ENCODE measurements around the gene ATAD3B.
"Not testable (repeated sequence)": the region's sequence is repeated elsewhere in the genome, so short reads cannot be mapped to it uniquely, and the experiment has no call there.

The ATAD3B gene

DNA sequence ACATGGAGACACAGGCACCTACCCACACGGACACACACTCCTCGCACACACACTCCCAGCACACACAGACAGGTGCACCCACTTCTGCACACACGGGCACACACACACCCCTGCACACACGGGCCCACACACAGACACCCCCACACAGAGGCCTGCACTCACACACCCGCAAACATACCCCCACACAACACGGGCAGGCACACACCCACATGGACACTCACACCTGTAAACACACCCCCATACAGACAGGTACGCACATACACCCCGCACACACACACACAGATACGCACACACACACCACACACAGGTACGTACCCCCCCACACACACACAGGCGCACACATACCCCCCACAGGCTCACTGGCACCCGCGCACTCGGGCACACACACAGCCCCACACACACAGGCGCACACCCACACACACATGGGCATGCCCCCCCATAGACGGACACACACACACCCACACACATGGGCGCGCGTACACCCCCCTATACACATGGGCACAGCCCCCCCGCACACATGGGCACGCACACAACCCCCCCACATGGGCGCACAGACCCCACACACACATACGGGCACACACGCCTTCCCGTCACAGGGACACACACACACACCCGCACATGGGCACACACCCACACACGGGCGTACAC lies 46.5 kb downstream of the ATAD3B start:
- no peak for DNase-seq (ENCODE audit: low read depth)
- TF ChIP-seq, protein P1, sequence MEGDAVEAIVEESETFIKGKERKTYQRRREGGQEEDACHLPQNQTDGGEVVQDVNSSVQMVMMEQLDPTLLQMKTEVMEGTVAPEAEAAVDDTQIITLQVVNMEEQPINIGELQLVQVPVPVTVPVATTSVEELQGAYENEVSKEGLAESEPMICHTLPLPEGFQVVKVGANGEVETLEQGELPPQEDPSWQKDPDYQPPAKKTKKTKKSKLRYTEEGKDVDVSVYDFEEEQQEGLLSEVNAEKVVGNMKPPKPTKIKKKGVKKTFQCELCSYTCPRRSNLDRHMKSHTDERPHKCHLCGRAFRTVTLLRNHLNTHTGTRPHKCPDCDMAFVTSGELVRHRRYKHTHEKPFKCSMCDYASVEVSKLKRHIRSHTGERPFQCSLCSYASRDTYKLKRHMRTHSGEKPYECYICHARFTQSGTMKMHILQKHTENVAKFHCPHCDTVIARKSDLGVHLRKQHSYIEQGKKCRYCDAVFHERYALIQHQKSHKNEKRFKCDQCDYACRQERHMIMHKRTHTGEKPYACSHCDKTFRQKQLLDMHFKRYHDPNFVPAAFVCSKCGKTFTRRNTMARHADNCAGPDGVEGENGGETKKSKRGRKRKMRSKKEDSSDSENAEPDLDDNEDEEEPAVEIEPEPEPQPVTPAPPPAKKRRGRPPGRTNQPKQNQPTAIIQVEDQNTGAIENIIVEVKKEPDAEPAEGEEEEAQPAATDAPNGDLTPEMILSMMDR (conservative IDR thresholded peaks at IDR 0.05; ENCODE audit: low read depth, low read length), result no peak
- H3K4me3 ChIP-seq (ENCODE audit: low read length), result no peak overlapping the region

DNA sequence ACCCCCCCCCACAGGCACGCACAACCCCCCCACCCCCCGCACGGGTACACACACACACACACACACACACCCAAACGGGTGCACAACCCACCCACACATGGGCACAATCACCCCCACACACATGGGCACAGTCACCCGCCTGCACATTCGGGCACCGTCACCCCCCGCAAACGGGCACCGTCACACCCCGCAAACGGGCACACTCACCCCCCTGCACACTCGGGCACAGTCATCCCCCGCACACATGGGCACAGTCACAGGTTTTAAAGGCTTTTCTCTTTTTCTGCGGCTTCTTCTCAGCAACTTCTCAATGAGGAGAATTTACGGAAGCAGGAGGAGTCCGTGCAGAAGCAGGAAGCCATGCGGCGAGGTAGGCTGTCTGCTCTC lies 47.0 kb downstream of the ATAD3B start:
- DNase-seq (ENCODE audit: low read depth); H3K4me3 ChIP-seq (ENCODE audit: low read length): not testable (repeated sequence)

DNA sequence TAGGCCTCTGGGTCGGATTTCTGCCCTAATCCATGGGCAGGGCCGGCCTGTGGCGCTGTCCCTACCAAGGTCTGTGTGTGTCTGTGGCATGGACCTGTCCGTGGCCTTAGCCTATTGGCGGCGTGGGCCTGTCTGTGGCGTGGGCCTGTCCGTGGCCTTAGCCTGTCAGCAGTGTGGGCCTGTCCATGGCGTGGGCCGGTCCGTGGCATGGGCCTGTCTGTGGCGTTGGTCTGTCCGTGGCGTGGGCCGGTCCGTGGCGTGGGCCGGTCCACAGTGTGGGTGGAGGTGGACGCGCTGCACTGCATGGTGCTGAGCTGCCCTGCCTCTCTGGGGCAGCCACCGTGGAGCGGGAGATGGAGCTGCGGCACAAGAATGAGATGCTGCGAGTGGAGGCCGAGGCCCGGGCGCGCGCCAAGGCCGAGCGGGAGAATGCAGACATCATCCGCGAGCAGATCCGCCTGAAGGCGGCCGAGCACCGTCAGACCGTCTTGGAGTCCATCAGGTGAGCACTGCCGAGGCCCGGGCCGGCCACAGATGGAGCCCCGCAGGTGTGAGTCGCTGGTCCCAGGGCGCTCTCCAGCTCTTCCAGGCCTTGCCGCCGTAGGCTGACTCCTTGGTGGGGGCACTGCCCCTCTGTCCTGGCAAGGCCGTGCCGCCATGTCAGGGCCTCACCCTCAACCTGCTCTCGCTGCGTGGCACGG lies 48.4 kb downstream of the ATAD3B start:
- not testable (repeated sequence) for DNase-seq (ENCODE audit: low read depth); H3K4me3 ChIP-seq (ENCODE audit: low read length)

GRCh38 chr1:1521331-1521730 lies 49.8 kb downstream of the ATAD3B start:
- H3K4me3 ChIP-seq (ENCODE audit: low read length), result no peak overlapping the region
- no peak for DNase-seq (ENCODE audit: low read depth)
- TF ChIP-seq, protein P1 (conservative IDR thresholded peaks at IDR 0.05; ENCODE audit: low read depth, low read length), result no peak

- not testable (repeated sequence) for DNase-seq (ENCODE audit: low read depth); H3K4me3 ChIP-seq (ENCODE audit: low read length)
Measured at GRCh38 chr1:1522536-1522935, 51.0 kb downstream of the ATAD3B start.

DNA sequence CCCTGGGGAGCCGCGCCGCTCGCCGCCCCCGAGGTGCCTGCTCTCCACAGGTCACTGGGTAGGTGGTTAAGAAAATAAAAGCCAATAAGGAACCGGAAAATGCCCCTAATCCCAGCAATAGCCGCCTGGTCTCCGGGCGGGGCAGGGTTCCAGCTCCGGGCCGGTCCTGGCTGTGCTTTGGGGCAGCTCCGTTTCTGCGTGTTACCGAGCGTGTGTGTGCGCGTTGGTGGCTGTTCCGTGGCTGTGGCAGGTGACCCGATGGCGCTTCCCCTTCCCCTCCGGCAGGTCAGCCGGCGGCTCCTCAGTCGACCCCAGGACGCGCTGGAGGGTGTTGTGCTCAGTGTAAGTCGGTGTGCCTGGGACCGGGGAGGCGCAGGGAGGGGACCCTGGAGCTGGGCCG lies 51.7 kb downstream of the ATAD3B start:
- not testable (repeated sequence) for H3K4me3 ChIP-seq (ENCODE audit: low read length); DNase-seq (ENCODE audit: low read depth)

DNA sequence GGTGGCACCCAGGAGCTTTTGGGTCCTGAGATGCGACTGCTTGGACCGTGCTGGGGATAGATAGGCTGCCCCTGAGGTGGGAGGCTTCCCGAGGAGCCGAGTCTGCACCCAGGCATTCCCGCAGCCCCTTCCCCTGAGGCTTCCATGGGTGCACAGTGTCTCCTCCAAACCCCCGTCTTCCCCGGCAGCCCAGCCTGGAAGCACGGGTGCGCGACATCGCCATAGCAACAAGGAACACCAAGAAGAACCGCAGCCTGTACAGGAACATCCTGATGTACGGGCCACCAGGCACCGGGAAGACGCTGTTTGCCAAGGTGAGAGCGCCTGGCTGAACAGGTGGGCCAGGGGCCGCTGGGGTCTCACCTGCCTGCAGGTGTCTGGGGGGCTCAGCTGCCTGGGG lies 52.1 kb downstream of the ATAD3B start:
- not testable (repeated sequence) for H3K4me3 ChIP-seq (ENCODE audit: low read length); DNase-seq (ENCODE audit: low read depth)

DNA sequence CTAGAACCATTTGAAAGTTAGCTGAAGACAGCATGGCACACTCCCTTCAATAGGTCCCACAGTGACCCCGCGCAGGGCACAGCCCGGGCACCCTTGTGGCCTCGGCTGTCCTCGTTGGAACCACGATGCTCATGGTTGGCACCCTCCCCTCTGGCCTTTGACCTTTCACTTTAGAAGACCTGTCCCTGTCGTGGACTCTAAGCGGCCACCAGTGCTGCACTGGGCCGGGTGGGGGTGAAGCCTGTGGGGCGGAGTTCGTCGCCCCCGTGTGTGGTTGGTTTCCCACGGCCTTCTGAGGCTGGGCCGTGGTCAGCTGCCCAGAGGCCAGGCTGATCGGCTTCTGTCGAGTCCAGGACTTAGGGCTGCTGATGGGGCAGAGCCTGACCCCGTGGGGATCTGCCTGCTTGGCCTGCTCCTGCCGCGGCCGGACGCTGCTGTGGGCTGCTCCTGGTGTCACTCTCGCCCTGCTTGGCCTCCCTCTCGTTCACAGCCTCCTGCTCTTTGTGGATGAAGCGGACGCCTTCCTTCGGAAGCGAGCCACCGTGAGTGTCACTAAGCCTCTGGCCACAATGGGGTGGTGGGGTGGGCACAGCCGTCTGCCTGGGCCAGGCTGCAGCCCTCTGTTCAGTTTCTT lies 53.3 kb downstream of the ATAD3B start:
- H3K4me3 ChIP-seq (ENCODE audit: low read length); DNase-seq (ENCODE audit: low read depth): not testable (repeated sequence)

DNA sequence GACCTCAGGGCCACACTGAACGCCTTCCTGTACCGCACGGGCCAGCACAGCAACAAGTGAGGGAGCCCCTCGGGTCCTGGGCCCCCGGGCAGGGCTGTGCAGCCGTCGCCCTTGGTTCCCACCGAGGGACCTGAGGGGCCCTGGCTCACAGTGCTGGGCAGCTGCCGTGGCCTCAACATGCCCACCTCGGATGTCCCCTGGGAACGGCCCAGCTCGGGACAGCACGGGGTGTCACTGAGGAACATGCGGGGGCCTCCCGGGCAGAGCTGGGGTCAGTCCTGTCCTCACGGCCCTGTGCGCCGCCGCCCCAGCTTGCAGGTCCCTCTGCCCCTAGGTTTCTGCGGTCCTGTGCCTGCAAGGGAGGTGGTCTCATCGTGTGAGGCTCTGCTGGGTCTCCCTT lies 54.9 kb downstream of the ATAD3B start:
- H3K4me3 ChIP-seq (ENCODE audit: low read length); DNase-seq (ENCODE audit: low read depth): not testable (repeated sequence)

DNA sequence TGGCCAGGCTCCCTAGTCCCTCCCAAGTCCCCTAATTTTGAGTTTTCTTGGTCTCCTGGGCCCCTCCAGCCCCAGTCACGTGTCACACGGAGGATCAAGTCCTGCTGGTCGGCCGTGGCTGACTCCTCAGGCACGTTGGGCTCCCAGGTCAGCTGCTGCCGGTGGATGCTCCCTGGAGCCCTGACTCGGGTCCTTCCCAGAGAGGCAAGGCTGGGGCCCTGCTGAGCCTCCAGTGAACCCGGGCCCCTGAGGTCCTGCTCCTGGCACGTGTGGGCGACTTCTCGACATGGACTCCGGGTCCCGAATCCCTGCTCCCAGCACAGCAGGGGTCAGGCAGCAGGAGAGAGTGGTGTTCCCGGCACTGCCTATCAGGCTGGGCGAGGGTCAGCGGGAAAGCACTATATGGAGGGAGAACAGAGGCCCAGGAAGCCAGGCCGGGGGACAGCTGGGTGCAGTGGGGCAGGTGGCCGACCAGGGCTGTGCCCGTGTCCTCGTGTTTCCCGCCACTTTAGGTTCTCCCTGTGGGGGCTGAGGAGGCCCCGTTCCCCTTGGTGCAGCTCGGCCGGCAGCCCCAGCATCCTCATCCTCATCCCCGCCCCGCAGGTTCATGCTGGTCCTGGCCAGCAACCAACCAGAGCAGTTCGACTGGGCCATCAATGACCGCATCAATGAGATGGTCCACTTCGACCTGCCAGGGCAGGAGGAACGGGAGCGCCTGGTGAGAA lies 55.7 kb downstream of the ATAD3B start:
- TF ChIP-seq, protein P1 (conservative IDR thresholded peaks at IDR 0.05; ENCODE audit: low read depth, low read length), result no peak
- DNase-seq (ENCODE audit: low read depth), result no peak
- H3K4me3 ChIP-seq (ENCODE audit: low read length), result no peak overlapping the region

All from retinal pigment epithelial cell (primary cell).